Stimulated activated naive CD4-positive, alpha-beta T cell treated with Interleukin-2 at 50 U/mL for 16 hours (primary cell): ENCODE measurements around the gene SLC27A4.

Source experiments
- DNase-seq: peaks from one replicate; lab custom pipeline; 2025; lab: John Stamatoyannopoulos, UW

Gene SLC27A4

DNA sequence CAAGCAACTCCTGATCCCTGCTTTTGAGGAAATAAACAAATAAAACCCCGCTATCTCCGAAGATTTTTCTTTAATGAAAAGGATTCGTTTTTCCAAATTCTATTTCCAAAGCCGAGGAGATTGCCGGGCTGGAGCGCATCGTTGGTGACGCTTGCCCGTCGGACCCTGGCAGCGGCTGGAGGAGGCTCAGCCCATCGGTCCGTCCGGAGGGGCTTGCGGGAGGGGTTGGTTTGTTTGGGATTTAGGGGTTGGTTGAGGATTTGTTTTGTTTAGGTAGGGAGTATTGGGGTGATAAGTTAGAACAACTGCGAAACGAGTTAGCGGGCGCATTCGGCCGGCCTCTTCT, 51.6 kb downstream of the SLC27A4 start:
- DNase-seq: no peak

DNA sequence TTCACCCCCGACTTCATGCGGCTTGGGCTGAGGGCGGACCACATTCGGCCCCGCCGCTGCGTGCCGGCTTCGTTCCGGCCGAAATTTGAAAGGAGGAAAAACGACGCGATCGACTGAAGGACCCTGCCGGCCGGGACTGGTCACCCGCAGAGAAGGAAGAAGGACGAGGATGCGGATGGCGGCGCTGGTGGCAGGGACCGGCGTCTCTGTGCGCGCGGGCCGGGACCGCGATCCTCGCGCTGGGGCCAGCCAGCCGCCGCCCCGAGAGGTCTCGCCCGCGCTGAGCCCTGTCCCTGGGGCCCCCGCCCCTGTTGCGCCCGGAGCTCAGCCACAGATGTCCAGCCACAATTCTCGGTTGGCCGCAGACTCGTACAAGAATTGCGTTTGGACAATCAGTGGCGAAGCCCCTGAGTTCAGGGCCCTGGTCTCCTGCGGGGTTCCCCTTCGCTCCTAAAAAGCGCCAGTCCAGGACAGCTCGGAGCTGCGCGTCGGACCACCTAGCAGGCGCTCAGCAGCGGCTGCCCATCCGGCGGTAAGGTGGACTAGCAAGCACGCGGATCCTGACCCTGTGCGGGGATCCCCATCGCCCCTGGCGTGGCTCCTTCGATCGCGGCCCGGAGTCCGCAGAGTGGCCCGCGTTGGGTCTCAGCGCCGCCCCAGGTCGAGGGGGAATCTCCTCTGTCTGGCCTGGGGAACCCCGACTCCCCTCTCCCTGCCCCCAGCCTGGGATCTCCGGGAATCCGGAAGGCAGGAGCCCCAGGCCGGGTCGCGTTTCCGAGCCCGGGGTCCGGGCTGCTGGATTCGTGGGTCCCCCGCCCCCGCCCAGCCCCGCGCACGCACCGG, 52.2 kb downstream of the SLC27A4 start:
- no peak for DNase-seq

DNA sequence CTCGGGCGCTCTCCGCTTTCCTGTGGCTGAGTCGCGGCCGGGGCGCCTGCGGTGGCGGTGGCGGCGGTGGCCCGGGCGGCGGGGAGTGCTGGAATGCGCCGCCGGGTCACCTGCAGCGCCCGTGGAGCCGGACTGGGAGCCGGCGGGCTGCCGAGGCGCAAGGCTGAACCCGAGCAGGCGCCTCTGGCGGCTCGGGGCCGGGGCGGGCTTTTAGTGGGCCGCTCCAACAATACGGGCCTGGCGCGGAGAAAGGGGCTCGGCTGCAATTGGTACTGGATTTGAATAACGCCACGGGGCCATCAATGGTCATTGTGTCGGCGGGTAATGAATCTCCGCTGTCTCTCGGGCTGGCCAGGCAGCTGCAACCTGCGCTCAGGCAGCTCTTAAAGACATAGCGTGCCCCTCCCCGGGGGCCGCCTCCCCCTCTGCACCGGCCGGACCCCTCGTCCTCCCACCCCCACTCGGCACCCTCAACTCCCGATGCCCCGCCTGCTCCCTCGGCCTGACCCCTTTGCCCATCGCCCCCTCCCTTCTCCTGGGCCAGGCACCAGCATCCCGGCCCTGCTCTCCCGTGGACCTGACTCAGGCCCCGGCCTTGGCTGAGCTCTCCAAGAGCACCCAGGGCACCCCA, 52.9 kb downstream of the SLC27A4 start:
- DNase-seq: no peak

DNA sequence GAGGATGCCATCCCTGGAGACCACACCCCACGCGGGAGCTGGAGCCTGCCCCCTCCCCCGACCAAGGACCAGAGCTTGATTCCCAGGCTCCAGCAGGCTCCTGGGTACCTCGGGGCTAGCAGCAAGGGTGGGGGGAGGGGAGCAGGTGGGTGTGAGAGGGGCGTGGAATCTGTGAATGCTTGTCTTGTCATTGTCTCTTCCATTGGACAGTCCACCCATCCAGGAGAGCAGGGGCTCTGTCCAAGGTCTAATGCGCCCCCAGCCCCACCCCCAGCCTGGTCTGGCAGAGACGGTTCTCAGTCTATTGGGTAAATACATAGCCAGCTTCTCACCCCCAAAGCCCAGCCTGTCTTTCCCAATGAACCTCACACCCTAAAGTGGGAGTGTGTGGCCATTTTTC, 53.6 kb downstream of the SLC27A4 start:
- no peak for DNase-seq

DNA sequence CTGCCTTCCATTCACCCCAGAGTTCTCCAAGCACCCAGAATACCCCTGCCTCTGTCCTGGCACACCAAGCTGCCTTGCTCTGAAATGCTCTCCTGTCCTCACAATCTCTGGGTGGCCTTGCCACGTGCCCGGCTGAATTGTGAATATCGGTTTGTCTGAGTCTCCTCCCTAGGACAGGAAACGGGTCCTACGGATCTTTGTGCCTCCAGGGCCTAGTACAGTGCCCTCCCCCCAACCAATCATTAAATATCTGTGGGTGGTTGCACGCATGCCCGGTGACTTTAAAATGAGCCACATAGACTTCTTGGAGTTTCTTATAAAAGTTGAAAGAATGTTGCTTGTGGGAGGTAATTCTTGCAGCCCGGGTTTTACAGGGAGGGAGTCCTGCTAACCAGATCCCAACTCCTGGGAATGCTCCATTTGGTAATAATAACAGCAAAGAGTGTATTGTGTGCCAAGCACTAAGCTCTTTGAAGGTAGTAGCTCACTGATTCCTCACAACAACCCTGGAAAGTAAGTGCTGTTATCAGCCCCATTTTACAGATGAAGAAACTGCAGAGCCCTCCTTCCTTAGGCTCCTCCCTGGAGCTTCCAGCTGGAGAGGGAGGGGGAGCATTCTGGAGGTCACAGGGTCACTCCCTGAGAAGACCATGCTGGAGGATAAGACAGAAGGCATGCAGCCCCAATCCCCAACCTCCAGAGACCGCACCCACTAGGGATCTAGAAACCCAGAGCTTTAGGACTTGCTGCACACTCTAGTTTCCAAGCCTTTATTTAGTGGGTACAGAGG, 54.2 kb downstream of the SLC27A4 start:
- DNase-seq: no peak

DNA sequence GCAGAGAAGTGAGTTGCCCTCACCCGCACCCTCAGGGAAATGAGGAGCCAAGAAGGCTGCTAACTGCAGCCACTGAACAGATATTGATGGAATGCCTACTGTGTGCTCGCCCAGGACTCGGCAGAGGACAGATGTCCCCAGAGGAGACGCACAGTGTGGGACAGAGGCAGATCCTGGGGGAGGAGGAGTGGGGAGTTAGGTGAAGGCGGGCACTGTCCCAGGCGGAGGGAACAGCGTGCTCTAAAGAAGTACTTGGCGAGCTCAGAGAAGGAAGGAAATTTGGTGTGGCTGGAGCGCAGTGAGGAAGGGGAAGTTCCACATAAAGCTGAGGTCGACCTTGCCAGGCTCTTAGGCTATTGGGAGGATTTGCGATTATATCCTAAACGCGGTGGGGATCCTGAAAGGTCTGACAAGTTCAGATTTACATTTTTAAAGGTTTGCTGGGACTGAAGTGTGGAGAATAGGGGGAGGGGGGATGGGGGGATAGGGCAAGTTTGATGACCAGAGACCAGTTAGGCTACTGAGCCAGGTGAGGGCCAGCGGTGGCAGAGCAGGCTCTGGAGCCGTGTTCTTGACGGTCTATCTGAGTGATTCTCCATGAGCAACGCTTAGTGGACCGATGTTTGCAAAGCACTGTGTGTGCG, 56.8 kb downstream of the SLC27A4 start:
- no peak for DNase-seq

DNA sequence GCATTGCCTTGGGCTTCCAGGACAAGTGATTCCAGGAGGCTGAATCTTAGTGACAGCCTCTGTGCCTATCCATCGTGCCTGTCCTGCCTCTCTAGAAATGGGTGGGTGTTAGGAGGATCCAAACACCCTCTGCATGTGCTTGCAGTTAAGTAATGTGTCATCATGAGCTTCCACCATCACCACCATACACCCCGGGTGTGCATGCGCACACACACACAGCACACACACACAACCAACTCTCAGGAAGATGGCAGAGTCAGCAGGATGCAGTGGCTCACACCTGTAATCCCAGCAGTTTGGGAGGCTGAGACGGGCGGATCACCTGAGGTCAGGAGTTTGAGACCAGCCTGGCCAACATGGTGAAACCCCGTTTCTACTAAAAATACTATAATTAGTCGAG, 57.5 kb downstream of the SLC27A4 start:
- no peak for DNase-seq

DNA sequence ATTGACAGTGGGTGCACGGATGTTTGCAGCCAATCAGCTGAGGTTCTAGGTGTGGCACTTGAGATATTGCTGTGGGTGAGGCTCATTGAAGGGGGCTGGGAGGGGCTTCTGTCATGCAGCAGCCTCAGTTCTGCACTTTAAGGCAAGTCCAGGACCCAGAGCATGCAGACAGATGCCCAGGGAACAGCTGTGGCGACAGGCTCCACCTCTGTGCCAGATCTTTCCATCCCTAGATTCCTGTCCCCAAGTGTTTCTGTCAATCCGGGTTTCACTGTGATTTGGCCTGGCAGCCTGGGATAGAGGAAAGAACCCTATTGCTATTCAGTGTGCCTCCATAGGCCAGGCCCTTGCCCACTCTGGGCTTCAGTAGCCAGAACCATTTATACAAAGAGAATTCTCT, 59.5 kb downstream of the SLC27A4 start:
- no peak for DNase-seq

DNA sequence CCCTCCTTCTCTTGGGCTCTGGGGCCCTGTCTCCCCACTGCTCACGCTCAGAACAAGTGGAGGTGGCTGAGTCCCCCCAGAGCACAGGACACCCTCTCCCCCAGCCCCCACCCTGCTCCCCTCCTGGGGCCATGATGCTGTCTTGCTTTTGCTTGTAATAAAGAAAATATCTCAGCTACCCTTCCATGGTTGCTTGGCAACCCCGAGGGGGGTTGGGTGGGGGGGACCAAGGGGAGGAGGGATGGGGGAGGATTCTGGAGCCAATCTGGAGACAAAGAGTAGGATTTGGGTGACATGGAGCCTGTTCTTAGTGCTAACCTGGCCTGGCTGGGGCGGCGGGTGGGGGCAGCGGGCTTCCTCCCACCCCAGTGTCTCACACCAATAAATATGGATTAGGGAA, 64.2 kb downstream of the SLC27A4 start:
- DNase-seq: no peak

DNA sequence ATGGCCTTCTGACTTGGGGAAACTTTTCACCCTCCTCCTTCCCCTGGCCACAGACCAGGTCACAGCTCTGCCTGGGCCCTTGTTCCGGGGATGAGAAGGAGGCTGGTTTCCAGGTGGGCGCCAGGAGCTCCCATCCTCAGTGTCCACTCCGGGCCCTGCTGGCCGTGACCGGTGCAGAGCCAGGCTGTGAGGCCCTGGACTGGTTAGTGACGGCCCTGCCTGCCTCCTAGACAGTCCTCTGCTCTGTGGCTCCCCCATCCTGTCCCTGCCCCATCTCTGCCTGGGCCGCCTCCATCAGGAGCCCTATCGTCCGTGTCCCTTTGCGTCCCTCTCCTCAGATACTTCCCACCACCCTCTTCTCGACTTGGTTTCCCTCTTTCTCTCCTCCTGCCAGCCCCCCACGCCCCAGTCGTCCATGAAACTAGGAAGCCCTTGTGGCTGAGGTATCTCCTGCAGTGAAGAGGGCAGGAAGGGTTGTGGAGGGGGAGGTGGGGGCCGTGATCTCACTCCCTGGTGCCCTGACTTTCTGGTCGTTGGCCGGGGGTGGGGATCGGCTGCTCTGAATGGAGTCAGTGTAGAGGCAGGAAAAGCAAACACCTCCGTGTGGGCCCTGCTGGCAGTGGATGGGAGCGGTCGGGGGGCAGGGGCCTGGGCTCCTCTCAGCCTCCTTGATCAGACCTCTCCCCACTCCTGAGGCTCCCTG, 64.9 kb downstream of the SLC27A4 start:
- DNase-seq: no peak

DNA sequence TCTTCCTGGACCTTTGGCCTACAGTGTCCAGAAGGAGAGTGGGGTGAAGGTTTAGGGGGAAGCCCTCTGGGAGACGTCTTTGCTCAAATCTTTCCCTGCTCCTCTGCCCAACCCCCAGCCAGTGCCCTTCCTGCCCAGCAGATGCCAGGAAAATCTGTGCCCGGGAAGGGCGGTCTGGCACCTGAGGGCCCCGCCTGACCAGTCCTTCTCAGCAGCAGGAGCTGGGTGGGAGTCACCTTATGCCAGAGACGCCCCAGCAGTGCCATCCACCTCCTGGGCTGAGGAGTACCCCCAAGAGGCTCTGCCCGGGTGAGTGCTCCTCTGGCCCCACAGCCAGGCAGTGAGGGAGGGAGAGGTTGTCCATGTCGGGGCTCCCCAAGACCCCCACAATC, 65.4 kb downstream of the SLC27A4 start:
- DNase-seq: no peak

DNA sequence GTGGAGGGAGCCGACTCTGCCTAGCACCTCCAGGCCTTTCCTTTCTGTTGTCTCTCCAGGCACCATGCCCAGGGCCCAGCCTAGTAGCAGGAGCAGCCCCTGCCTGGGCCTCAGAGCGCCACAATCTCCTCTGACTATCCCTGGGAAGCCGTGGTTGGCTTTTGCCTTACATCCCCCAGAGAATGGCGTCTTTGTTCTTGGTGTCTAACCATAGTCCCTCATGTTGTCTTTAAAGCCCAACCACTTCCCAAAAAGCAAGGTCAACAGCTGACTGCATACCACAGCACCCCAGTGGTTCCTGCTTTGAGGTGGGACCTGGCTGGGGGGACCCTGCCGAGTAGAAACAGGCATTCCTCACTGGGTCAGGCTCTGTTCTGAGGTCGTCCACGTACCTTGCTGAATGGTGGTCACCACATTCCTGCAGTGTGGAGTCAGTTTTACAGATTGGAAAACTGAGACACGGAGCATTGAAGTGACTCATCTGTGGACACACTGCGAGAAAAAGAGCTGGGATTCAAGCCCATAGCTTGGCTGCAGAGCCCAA, 66.6 kb downstream of the SLC27A4 start:
- no peak for DNase-seq

DNA sequence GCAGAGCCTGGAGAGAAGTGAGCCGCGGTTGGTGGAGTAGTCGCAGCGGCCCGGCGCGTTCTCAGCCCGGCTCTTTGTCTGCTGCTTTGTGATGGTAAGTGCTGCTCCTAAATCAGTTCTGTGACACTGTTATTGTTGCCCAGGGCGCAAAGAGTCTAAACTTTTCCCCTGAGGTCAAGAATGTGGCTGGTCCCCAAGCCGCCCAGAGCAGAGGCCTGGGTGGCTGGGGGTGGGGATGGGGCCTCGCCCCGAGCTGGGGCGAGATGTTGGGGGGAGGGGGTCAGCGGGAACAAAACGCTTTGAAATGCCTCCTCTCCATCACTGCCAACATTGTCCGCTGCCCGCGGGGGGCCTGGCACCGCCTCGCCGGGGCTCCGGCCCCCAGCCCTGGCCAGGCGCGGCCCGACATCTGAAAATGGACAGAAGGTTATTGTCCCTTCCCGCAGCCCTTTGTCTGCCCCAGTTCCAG, 68.7 kb downstream of the SLC27A4 start:
- DNase-seq: no peak

DNA sequence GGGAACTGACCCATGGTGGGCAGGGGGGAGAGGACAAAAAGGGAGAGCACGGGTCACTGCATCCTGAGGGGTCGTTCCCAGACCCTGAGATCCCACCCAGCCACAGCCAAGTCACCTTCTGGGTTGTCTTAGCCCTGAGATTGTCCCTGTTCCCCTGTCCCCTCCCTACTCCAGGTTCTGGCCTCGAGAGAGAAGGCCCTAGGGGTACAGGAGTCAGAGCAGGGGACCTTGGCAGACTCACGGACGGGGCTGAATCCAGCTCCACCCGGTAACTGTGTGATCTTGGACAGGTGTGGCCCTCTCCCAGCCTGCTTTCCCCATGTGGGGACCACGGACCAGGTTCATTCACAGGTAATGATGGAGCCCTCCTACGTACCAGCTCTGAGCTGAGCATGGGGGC, 69.1 kb downstream of the SLC27A4 start:
- DNase-seq: no peak

DNA sequence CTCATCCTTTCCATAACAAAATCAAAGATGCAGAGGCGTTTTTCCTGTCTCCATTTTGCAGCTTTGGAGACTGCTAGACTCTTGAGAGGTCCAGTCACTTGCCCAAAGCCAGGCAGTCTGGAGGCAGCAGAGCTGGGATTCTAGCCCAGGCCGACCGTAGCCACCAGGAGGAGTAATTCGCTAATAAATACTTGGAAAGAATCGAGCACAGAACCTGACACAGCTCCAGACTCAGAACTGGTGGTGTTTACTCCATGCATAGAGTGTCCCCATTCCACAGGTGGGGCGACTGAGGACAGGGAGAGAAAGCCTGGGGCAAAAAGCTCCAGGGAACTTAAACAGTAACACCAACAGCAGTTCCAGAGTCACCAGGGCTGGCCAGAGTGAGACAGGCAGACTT, 69.7 kb downstream of the SLC27A4 start:
- no peak for DNase-seq
